GM19099 (cell line): ENCODE measurements around the gene ACVR2A.

ENCODE experiments used
- POLR2A ChIP-seq: IDR thresholded peaks from 3 replicates; pipeline ENCODE4 v1.6.1; 2011; ENCODE audit warnings: low read depth; ENCODE audit not compliant: insufficient read length; ENCODE audit errors: extremely low read depth

Gene ACVR2A

DNA sequence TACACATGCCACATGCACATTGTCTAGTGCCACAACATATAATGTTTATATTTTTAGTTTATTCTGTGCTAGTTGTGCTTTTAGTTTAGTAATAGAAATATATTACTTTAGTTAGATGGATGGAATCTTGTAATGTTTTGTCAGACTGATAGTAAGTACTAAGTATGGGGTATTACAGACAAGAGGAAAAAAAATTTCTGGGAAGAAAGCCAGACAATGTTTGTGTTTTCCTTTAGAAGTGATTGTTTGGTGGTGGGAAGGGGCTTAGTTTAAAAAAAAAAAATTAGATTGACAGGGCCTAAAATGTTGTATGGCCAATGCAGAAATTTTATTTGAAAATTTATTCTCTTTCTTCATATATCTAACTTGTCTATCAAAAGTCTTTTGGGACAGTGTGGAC lies 37.8 kb downstream of the ACVR2A start:
- TF ChIP-seq POLR2A = no peak

- TF ChIP-seq POLR2A = no peak
Observed at GRCh38 chr2:147884830-147885229, 40.0 kb downstream of the ACVR2A start.

DNA sequence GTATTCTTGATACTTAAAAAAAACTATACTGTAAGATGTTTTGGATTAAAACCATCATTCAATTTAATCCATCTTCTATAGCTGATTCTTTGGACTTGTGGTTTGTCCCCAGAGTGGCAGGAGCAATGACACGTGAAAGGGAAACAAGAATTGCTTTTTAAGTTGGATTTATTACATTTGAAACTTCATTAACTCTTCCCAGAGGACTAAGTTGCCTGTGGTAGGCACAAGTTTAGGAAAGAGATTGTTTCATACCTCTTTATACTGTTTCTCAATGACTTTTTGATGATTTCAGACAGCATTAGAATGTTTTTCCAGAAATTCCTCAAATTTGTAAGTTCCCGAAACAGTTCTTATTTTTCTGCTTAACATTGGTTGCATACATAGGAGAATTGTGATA lies 41.3 kb downstream of the ACVR2A start:
- TF ChIP-seq POLR2A = no peak

GRCh38 chr2:147888680-147889079 lies 43.9 kb downstream of the ACVR2A start:
- TF ChIP-seq POLR2A = no peak

DNA sequence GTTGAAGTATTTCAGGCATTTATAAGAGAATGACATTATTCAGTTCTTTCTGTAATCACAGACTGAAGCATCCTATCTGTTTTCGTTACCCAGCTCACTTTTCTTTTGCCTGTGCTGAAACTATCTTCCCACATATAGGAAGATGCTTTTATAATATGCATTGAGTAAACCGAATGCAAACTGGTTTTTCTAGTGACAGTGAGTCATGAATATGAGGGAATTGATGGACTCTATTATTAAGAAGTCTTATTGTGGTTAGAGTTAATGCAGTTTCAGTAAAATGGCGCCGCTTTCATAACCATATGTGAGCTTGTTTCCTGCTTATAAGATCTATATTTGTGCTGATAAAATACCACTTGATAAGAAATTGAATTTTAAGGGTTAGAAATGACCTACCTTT lies 59.2 kb downstream of the ACVR2A start:
- TF ChIP-seq POLR2A = no peak

GRCh38 chr2:147909178-147909577 lies 64.3 kb downstream of the ACVR2A start:
- no peak for TF ChIP-seq POLR2A

GRCh38 chr2:147910990-147911473 lies 66.2 kb downstream of the ACVR2A start:
- TF ChIP-seq POLR2A = no peak

- no peak for TF ChIP-seq POLR2A
Observed at GRCh38 chr2:147913701-147914480, 69.1 kb downstream of the ACVR2A start.

DNA sequence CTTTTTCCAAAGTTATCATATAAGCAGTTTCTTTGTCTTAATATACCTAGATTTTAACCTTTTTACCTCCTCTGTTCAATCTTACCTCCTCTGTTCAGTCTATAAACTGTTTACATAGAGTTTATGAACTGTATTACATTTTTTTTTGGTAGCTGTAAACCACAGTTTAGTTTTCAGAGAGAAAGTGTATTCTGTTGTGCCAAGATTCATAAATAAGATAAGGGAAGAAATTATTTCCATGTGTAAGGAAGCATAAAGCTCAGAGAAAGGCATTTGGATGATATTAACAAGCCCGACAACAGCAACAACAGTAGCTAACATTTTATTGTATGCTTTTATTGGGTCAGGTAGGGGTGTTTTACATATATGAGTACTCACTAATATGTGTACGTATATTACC lies 71.2 kb downstream of the ACVR2A start:
- TF ChIP-seq POLR2A = no peak

DNA sequence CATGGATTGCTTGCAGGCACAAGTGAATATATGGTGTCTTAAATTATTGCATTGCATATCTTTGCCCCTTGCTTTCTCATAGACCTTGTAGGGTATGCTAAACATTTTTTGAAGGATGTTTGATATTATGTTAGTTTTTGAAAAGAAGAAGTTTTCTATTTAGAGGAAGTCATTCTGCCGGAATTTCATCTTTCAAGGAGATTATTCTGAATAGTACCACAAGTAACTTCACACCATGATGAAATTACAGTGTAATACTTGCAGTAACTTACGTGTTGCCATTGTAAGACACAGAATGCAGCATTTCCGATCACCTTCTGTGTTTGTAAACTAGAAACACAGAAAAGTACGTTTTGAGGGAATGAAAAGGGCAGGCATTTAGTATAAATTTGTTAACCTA lies 71.9 kb downstream of the ACVR2A start:
- no peak for TF ChIP-seq POLR2A

GRCh38 chr2:147917161-147917560 lies 72.3 kb downstream of the ACVR2A start:
- TF ChIP-seq POLR2A = no peak

- no peak for TF ChIP-seq POLR2A
Observed at GRCh38 chr2:147923846-147924245, 79.0 kb downstream of the ACVR2A start.

DNA sequence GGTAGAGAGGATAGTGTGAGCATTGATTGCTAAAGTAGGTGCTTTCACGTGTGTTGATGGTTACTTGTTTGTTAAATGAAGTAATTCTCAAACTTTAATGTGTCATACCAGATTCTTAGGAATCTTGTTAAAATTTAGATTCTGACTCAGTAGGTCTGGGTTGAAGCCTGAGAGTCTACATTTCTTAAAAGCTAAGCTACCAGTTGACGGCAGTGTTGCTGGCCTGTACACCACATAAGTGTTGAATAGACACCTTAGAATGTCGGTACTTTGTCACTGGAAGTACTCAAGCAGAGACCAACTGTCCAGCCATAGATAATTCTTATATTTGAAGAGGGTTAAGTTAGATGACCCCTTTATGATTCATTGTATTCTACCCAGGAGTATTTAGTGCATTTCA lies 79.8 kb downstream of the ACVR2A start:
- no peak for TF ChIP-seq POLR2A

GRCh38 chr2:147925886-147926285 lies 81.1 kb downstream of the ACVR2A start:
- no peak for TF ChIP-seq POLR2A

GRCh38 chr2:147927053-147927588 lies 82.3 kb downstream of the ACVR2A start:
- TF ChIP-seq POLR2A = no peak

DNA sequence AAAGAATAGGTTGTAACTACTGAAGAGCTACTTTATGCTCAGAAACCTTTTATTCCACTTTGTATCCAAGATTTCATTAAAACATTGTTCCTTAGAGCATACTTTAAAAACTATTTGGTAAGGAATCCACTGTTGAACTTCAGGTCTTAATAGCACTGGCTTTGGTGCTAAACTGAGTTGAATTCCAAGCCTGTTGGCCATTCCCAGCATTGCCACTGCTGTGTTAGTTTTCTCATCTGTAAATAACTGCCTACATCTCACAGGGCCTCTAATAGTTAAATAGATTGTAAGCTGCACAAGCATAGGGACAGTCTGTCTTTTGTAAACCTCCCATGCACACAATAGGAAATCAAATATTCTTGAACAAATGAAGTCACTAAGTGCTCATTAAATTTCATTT lies 89.1 kb downstream of the ACVR2A start:
- no peak for TF ChIP-seq POLR2A
